H1 (cell line): ENCODE measurements around the gene TTC27.

Source experiments
- EP300 ChIP-seq, 2 experiments: IDR thresholded peaks; 1 replicate in 1 of 2; 2 replicates in 1 of 2; pipeline ENCODE4 v1.6.1; 2011 to 2012; ENCODE audit warnings: low read depth in 2 of 2, low read length in 2 of 2, mild to moderate bottlenecking in 2 of 2, borderline replicate concordance in 1 of 2, inconsistent platforms in 1 of 2, moderate library complexity in 1 of 2
- TF ChIP-seq, protein P1 (sequence below), 3 experiments: IDR thresholded peaks; 1 replicate in 2 of 3; 2 replicates in 1 of 3; pipeline versions ENCODE4 v1.5.1 to v1.6.1; 2011; ENCODE audit warnings: low read length in 3 of 3, mild to moderate bottlenecking in 3 of 3, inconsistent platforms in 2 of 3, low read depth in 1 of 3, moderate library complexity in 1 of 3; ENCODE audit not compliant: insufficient read depth in 1 of 3; ENCODE audit errors: control extremely low read depth in 1 of 3

GRCh38 chr2:32691678-32692077 lies 63.8 kb downstream of the TTC27 start:
- no peak for TF ChIP-seq EP300 (IDR thresholded peaks at IDR 0.05; ENCODE audit: borderline replicate concordance in 1 of 2, low read depth in 2 of 2, low read length in 2 of 2)
- TF ChIP-seq, protein P1, sequence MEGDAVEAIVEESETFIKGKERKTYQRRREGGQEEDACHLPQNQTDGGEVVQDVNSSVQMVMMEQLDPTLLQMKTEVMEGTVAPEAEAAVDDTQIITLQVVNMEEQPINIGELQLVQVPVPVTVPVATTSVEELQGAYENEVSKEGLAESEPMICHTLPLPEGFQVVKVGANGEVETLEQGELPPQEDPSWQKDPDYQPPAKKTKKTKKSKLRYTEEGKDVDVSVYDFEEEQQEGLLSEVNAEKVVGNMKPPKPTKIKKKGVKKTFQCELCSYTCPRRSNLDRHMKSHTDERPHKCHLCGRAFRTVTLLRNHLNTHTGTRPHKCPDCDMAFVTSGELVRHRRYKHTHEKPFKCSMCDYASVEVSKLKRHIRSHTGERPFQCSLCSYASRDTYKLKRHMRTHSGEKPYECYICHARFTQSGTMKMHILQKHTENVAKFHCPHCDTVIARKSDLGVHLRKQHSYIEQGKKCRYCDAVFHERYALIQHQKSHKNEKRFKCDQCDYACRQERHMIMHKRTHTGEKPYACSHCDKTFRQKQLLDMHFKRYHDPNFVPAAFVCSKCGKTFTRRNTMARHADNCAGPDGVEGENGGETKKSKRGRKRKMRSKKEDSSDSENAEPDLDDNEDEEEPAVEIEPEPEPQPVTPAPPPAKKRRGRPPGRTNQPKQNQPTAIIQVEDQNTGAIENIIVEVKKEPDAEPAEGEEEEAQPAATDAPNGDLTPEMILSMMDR (IDR thresholded peaks at IDR 0.05; ENCODE audit: control extremely low read depth in 1 of 3, insufficient read depth in 1 of 3, low read depth in 1 of 3, low read length in 3 of 3): no peak
